ENCODE data around the gene FAM131A.
A peak's percentile ranks its signal among the peaks of the same experiment; 100 is the strongest.

FAM131A gene

GRCh38 chr3:184368116-184368515 lies 30.7 kb downstream of the FAM131A start:
- TF ChIP-seq CTCF (IDR thresholded peaks at IDR 0.05; ENCODE audit: control extremely low read depth, extremely low read depth, low read depth, missing control alignments): no peak
- POLR2A ChIA-PET: no interaction called here

GRCh38 chr3:184368586-184369183 lies 31.3 kb downstream of the FAM131A start:
- ChIA-PET POLR2A (no interaction called here), CTCF (interaction anchor here (1.1 to 3.9 kb wide), 3 partner anchors 13 to 146 kb away, joined by 4 to 17 read pairs (median 5); no protein-coding TSS in a partner anchor)
- TF ChIP-seq CTCF (IDR thresholded peaks at IDR 0.05; ENCODE audit: control extremely low read depth, extremely low read depth, low read depth, missing control alignments): no peak
- DNase-seq (ENCODE audit: extremely low spot score): no peak

More at GRCh38 chr3:184368116-184368515, 30.7 kb downstream of the FAM131A start:
- no peak for DNase-seq (ENCODE audit: extremely low spot score)
- CTCF ChIA-PET: interaction anchor here (1.1 to 3.9 kb wide), 3 partner anchors 13 to 146 kb away, joined by 4 to 17 read pairs (median 5); no protein-coding TSS in a partner anchor

- TF ChIP-seq CTCF (IDR thresholded peaks at IDR 0.05; ENCODE audit: control extremely low read depth, extremely low read depth, low read depth, missing control alignments): peak; percentile 82
- ChIA-PET CTCF (interaction anchor here (0.6 to 6.8 kb wide), 37 partner anchors 8 to 415 kb away, joined by 3 to 90 read pairs (median 4); partner anchors contain the start of genes CHRD, CLCN2, EIF2B5 and EPHB3), POLR2A (interaction anchor here (1.1 kb wide), 1 partner anchor 142 kb away, joined by 3 read pairs; no protein-coding TSS in a partner anchor)
- peak; percentile 77 for DNase-seq (ENCODE audit: extremely low spot score)
Observed at GRCh38 chr3:184371570-184372018, 34.2 kb downstream of the FAM131A start.

- ChIA-PET CTCF (interaction anchor here (0.8 to 6.8 kb wide), 22 partner anchors 9 to 414 kb away, joined by 3 to 90 read pairs (median 4); partner anchors contain the start of genes CHRD, CLCN2, EPHB3 and POLR2H), POLR2A (no interaction called here)
- DNase-seq (ENCODE audit: extremely low spot score): no peak
- no peak for TF ChIP-seq CTCF (IDR thresholded peaks at IDR 0.05; ENCODE audit: control extremely low read depth, extremely low read depth, low read depth, missing control alignments)
Observed at GRCh38 chr3:184372296-184372821, 35.0 kb downstream of the FAM131A start.

- no peak for DNase-seq (ENCODE audit: extremely low spot score)
- TF ChIP-seq CTCF (IDR thresholded peaks at IDR 0.05; ENCODE audit: control extremely low read depth, extremely low read depth, low read depth, missing control alignments): no peak
- POLR2A ChIA-PET: no interaction called here
- CTCF ChIA-PET: interaction anchor here (1.0 to 6.8 kb wide), 11 partner anchors 10 to 477 kb away, joined by 3 to 90 read pairs (median 5); partner anchors contain the start of gene CHRD
Observed at GRCh38 chr3:184372911-184373310, 35.5 kb downstream of the FAM131A start.

- DNase-seq (ENCODE audit: extremely low spot score): no peak
- CTCF ChIA-PET: interaction anchor here (1.0 to 6.8 kb wide), 9 partner anchors 9 to 478 kb away, joined by 3 to 90 read pairs (median 5); partner anchors contain the start of gene CHRD
- POLR2A ChIA-PET: no interaction called here
- no peak for TF ChIP-seq CTCF (IDR thresholded peaks at IDR 0.05; ENCODE audit: control extremely low read depth, extremely low read depth, low read depth, missing control alignments)
Observed at GRCh38 chr3:184373422-184373821, 36.0 kb downstream of the FAM131A start.

Measured in GM10248 (cell line).